Bronchial epithelial cell (primary cell): ENCODE data around the gene QSER1. TPM values are rescaled to one million over a fixed set of nuclear protein-coding genes. Genes with fewer than 3 reads are reported as not detected.
"Not testable (repeated sequence)": the region's sequence is repeated elsewhere in the genome, so short reads cannot be mapped to it uniquely, and the experiment has no call there.

ENCODE experiments used
- DNase-seq: peaks from one replicate; pipeline ENCODE4 v3.0.0-alpha.2; 2010; ENCODE audit warnings: low read depth
- FAIRE-seq: peaks from 2 replicates; lab custom pipeline; 2011; peaks lifted over from hg19 to GRCh38; lab: Jason Lieb, UNC
- H3K27me3 ChIP-seq: 2 replicates; pipeline ENCODE4 v1.5.1; 2011; ENCODE audit warnings: low read length; ENCODE audit not compliant: control insufficient read depth, insufficient read depth
- H3K36me3 ChIP-seq: 2 replicates; pipeline ENCODE4 v1.5.1; 2011; ENCODE audit warnings: low read length; ENCODE audit not compliant: control insufficient read depth, insufficient read depth
- H3K4me3 ChIP-seq: 2 replicates; pipeline ENCODE4 v1.5.1; 2011; ENCODE audit warnings: mild to moderate bottlenecking, low read depth, low read length, control low read depth
- CTCF ChIP-seq: IDR thresholded peaks from 2 replicates; pipeline ENCODE4 v1.5.1; 2011; ENCODE audit warnings: mild to moderate bottlenecking, moderate library complexity, low read length, control low read depth, inconsistent platforms; ENCODE audit not compliant: insufficient read depth, severe bottlenecking
- total RNA-seq: library from RNA; depleted of rRNA; stranded (reverse); fragments of >200 nt; gene quantifications from 2 replicates; pipeline ENCODE4 v1.2.1, GENCODE V29; 2014

The QSER1 gene
- total RNA-seq, 1 donor from 2014 or later: 11.1 TPM

- Histone ChIP-seq H3K4me3 (no peak overlapping the region), H3K36me3 (peaks cover 1% of the 10 kb centered on the region), H3K27me3 (no peaks in the 10 kb centered on the region)
- TF ChIP-seq CTCF: no peak
- DNase-seq (no peak), FAIRE-seq (no peak)
Observed at GRCh38 chr11:32855601-32856000, 37.0 kb upstream of the QSER1 start.

DNA sequence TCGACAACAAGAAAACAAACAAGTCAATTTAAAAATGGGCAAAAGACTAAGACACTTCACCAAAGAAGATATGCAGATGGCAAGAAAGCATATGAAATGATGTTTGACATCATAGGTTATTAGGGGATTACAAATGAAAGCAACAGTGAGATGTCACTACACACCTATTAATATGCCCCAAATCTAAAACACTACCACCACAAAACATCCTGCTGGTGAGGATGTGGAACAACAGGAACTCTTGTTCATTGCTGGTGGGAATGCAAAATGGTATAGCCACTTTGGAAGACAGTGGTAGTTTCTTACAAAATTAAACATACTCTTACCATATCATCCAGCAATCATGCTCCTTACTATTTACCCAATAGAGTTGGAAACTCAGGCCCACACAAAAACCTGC is 33.9 kb upstream of the QSER1 start:
- DNase-seq: no peak
- FAIRE-seq: no peak
- TF ChIP-seq CTCF: no peak
- H3K36me3 ChIP-seq: peaks cover 1% of the 10 kb centered on the region
- H3K4me3 ChIP-seq: no peak overlapping the region
- no peaks in the 10 kb centered on the region for H3K27me3 ChIP-seq

GRCh38 chr11:32861850-32862577 is 30.6 kb upstream of the QSER1 start:
- H3K36me3 ChIP-seq: no peaks in the 10 kb centered on the region
- H3K27me3 ChIP-seq: no peaks in the 10 kb centered on the region
- TF ChIP-seq CTCF: no peak
- DNase-seq: no peak
- no peak for FAIRE-seq
- H3K4me3 ChIP-seq: no peak overlapping the region

DNA sequence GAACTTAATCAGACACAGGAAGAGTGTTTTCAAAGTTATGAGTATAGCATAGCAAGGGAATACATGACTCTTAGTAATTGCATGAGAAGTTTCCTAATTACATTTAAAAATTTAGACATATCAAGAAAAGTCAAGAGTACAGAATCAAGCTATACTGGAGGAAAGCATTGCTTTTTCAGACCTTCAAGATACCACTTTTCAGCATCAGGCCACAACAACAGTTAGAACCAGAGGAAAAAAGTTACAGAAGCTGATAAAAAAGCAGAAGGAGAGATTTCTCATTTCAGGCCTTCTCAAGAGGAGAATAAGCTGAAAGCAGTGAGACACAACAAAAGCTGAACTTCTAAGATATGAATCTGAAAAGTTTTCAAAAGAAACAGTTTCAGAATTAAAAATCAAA is 28.1 kb upstream of the QSER1 start:
- TF ChIP-seq CTCF: no peak
- FAIRE-seq: no peak
- no peaks in the 10 kb centered on the region for H3K36me3 ChIP-seq

GRCh38 chr11:32868752-32869151 is 23.9 kb upstream of the QSER1 start:
- not testable (repeated sequence) for FAIRE-seq, H3K36me3 ChIP-seq, H3K27me3 ChIP-seq, DNase-seq, H3K4me3 ChIP-seq

More for the DNA sequence above, 28.1 kb upstream of the QSER1 start:
- Histone ChIP-seq H3K4me3 (no peak overlapping the region), H3K27me3 (no peaks in the 10 kb centered on the region)
- DNase-seq: no peak

DNA sequence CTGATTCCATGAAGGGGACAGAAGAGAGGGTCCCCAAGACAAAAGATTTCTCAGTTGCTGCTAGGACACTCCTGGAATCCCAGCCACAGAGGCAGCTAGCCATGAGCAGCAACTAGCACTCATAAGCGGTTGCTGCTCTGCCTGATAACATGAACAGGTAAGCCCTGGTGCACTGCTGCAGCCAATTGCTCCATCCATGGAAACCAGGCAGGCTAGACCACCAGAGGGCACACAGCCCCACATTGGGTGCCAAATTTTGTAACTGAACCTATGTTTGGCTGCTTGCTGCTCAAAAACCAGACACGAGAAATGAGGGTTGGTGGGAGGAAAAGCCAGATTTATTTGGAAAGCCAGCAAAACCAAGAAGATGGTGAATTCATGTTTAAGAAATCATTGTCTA is 21.9 kb upstream of the QSER1 start:
- DNase-seq (no peak), FAIRE-seq (no peak)
- H3K36me3 ChIP-seq: no peaks in the 10 kb centered on the region
- H3K27me3 ChIP-seq: no peaks in the 10 kb centered on the region
- TF ChIP-seq CTCF: no peak
- no peak overlapping the region for H3K4me3 ChIP-seq
